Breast epithelium (tissue), 4 donors: ENCODE data around the gene CACNA1E. TPM values are rescaled to one million over a fixed set of nuclear protein-coding genes. Genes with fewer than 3 reads are reported as not detected.
"Not testable (repeated sequence)": the region's sequence is repeated elsewhere in the genome, so short reads cannot be mapped to it uniquely, and the experiment has no call there.

Experiments
- DNase-seq, 2 donors: peaks; one replicate each; pipeline ENCODE4 v3.0.0-alpha.2; 2019; ENCODE audit warnings: low spot score in 2 of 2
- H3K27ac ChIP-seq, 2 donors: fragments of 200-600 bp; sonication (generic) in 1 of 2; one replicate each; pipeline ENCODE4 v1.5.1; 2016 to 2019; ENCODE audit warnings: mild to moderate bottlenecking in 1 of 2
- H3K27me3 ChIP-seq, 2 donors: fragments of 200-600 bp; sonication (generic) in 1 of 2; one replicate each; pipeline versions ENCODE4 v1.5.1 to v1.6.0; 2017 to 2019; ENCODE audit warnings: control low read depth in 1 of 2, mild to moderate bottlenecking in 1 of 2
- H3K36me3 ChIP-seq: fragments of 200-600 bp; one replicate; pipeline ENCODE4 v1.5.1; 2019
- H3K4me1 ChIP-seq, 2 donors: fragments of 200-600 bp; sonication (generic); one replicate each; pipeline ENCODE4 v1.5.1; 2016 to 2019; ENCODE audit warnings: control low read depth in 1 of 2
- H3K4me3 ChIP-seq, 3 donors: fragments of 200-600 bp; sonication (generic); 1 replicate in 2 of 3; 2 replicates in 1 of 3; pipeline ENCODE4 v1.5.1; 2016 to 2019; ENCODE audit warnings: mild to moderate bottlenecking in 3 of 3, moderate library complexity in 2 of 3
- H3K9me3 ChIP-seq, 2 donors: fragments of 200-600 bp; sonication (generic) in 1 of 2; one replicate each; pipeline ENCODE4 v1.5.1; 2016 to 2019; ENCODE audit warnings: control low read depth in 1 of 2
- CTCF ChIP-seq, 3 donors: fragments of 450-650 bp; IDR thresholded peaks; one replicate each; pipeline ENCODE4 v1.5.1; 2016 to 2017; ENCODE audit warnings: antibody characterized with exemption in 3 of 3, mild to moderate bottlenecking in 3 of 3, moderate library complexity in 3 of 3
- POLR2A ChIP-seq: fragments of 450-650 bp; IDR thresholded peaks from one replicate; pipeline ENCODE4 v1.6.1; 2016; ENCODE audit warnings: antibody characterized with exemption, mild to moderate bottlenecking, moderate library complexity
- POLR2AphosphoS5 ChIP-seq, 3 donors: sonication (generic); formaldehyde crosslinking; IDR thresholded peaks; one replicate each; pipeline ENCODE4 v1.6.1; 2017; ENCODE audit warnings: antibody characterized with exemption in 3 of 3
- intact Hi-C: fragments of 100-400 bp; cut with DNase I; formaldehyde crosslinking; loops from one replicate; pipeline ENCODE4 v1.15.1; 2023; ENCODE audit warnings: low total_unique reads
- total RNA-seq, 3 donors: library from RNA; depleted of rRNA; stranded (reverse); fragments of >200 nt; gene quantifications; one replicate each; pipeline ENCODE4 v1.1.0, GENCODE V29; 2016

CACNA1E gene
- total RNA-seq, 3 donors from 2014 or later: under 0.01 TPM; not detected in 2

GRCh38 chr1:181818459-181818858 lies 335.1 kb downstream of the CACNA1E start:
- no peaks in the 10 kb centered on the region for H3K36me3 ChIP-seq
- no peak overlapping the region for H3K4me3 ChIP-seq
- H3K4me1 ChIP-seq: no peaks in the 10 kb centered on the region
- no peak overlapping the region for H3K27ac ChIP-seq
- TF ChIP-seq POLR2A (no peak), CTCF (IDR thresholded peaks at IDR 0.05) (no peak), POLR2AphosphoS5 (IDR thresholded peaks at IDR 0.05) (no peak)
- no peaks in the 10 kb centered on the region for H3K9me3 ChIP-seq
- no peak for DNase-seq
- intact Hi-C loops: no loop called here
- H3K27me3 ChIP-seq: no peaks in the 10 kb centered on the region

- no peak for TF ChIP-seq POLR2AphosphoS5 (IDR thresholded peaks at IDR 0.05)
- TF ChIP-seq POLR2A: no peak
- TF ChIP-seq CTCF (IDR thresholded peaks at IDR 0.05): no peak
- no peak for DNase-seq
- H3K36me3 ChIP-seq: no peaks in the 10 kb centered on the region
- H3K4me1 ChIP-seq: no peaks in the 10 kb centered on the region
- H3K4me3 ChIP-seq: no peak overlapping the region
- H3K27ac ChIP-seq: no peak overlapping the region
- intact Hi-C loops: no loop called here
- no peaks in the 10 kb centered on the region for H3K27me3 ChIP-seq
- no peaks in the 10 kb centered on the region for H3K9me3 ChIP-seq
Observed at GRCh38 chr1:181818943-181819342, 335.6 kb downstream of the CACNA1E start.

- intact Hi-C loops: no loop called here
- Histone ChIP-seq H3K9me3 (peaks cover 0 to 6% of the 10 kb centered on the region in 2 donors), H3K4me1 (no peaks in the 10 kb centered on the region), H3K36me3 (no peaks in the 10 kb centered on the region), H3K27ac (no peak overlapping the region), H3K27me3 (no peaks in the 10 kb centered on the region), H3K4me3 (no peak overlapping the region)
- TF ChIP-seq CTCF (IDR thresholded peaks at IDR 0.05) (no peak), POLR2AphosphoS5 (IDR thresholded peaks at IDR 0.05) (no peak), POLR2A (no peak)
- no peak for DNase-seq
Observed at GRCh38 chr1:181821701-181822100, 338.4 kb downstream of the CACNA1E start.

GRCh38 chr1:181832173-181832880 lies 349.0 kb downstream of the CACNA1E start:
- H3K27me3 ChIP-seq, intact Hi-C loops, H3K27ac ChIP-seq, DNase-seq, H3K4me3 ChIP-seq, H3K36me3 ChIP-seq, H3K4me1 ChIP-seq: not testable (repeated sequence)
- peaks cover 0 to 28% of the 10 kb centered on the region in 2 donors for H3K9me3 ChIP-seq

GRCh38 chr1:181846001-181846645 lies 362.8 kb downstream of the CACNA1E start:
- TF ChIP-seq POLR2A (no peak), POLR2AphosphoS5 (IDR thresholded peaks at IDR 0.05) (no peak), CTCF (IDR thresholded peaks at IDR 0.05) (no peak)
- DNase-seq: no peak
- no peaks in the 10 kb centered on the region for H3K4me1 ChIP-seq
- H3K27ac ChIP-seq: no peak overlapping the region
- no peak overlapping the region for H3K4me3 ChIP-seq
- H3K9me3 ChIP-seq: no peaks in the 10 kb centered on the region
- no peaks in the 10 kb centered on the region for H3K27me3 ChIP-seq
- H3K36me3 ChIP-seq: no peaks in the 10 kb centered on the region
- intact Hi-C loops: no loop called here
